H4 (cell line): ENCODE data around the gene ATP2B2. TPM values are rescaled to one million over a fixed set of nuclear protein-coding genes. Genes with fewer than 3 reads are reported as not detected.
A peak's percentile ranks its signal among the peaks of the same experiment; 100 is the strongest.
"Not testable (repeated sequence)": the region's sequence is repeated elsewhere in the genome, so short reads cannot be mapped to it uniquely, and the experiment has no call there.

Experiments
- DNase-seq: peaks from one replicate; pipeline ENCODE4 v3.0.0-alpha.2; 2015; ENCODE audit warnings: low spot score
- total RNA-seq: library from RNA; depleted of rRNA; stranded (reverse); fragments of >200 nt; shearing (Covaris generic); gene quantifications from 2 replicates; pipeline ENCODE4 v1.2.3, GENCODE V29; 2014; rRNA removed

The ATP2B2 gene
- total RNA-seq: 0.12 TPM in 2 replicates

GRCh38 chr3:10505050-10505790, at the start of gene ATP2B2:
Gene ATP2B2 (minus strand): TSS chr3:10505586. CDS start chr3:10449543, 56,043 bp downstream.
- no peak for DNase-seq

GRCh38 chr3:10554746-10555145, 49.4 kb upstream of the ATP2B2 start:
- no peak for DNase-seq

GRCh38 chr3:10554236-10554611, 48.8 kb upstream of the ATP2B2 start:
- DNase-seq: no peak

- no peak for DNase-seq
These were observed 48.3 kb upstream of the ATP2B2 start for GRCh38 chr3:10553591-10554235.

- no peak for DNase-seq
These were observed 47.2 kb upstream of the ATP2B2 start for GRCh38 chr3:10552631-10552943.

GRCh38 chr3:10551821-10552630, 46.6 kb upstream of the ATP2B2 start:
- DNase-seq: peak; percentile 78

- DNase-seq: no peak
These were observed 45.8 kb upstream of the ATP2B2 start for GRCh38 chr3:10551139-10551538.

- DNase-seq: no peak
These were observed 45.3 kb upstream of the ATP2B2 start for GRCh38 chr3:10550705-10551104.

- DNase-seq: no peak
These were observed 44.3 kb upstream of the ATP2B2 start for GRCh38 chr3:10549617-10550230.

GRCh38 chr3:10548992-10549391, 43.6 kb upstream of the ATP2B2 start:
- no peak for DNase-seq

- no peak for DNase-seq
These were observed 42.7 kb upstream of the ATP2B2 start for GRCh38 chr3:10547841-10548783.

GRCh38 chr3:10547413-10547812, 42.0 kb upstream of the ATP2B2 start:
- no peak for DNase-seq

GRCh38 chr3:10546820-10547263, 41.5 kb upstream of the ATP2B2 start:
- DNase-seq: no peak

GRCh38 chr3:10546181-10546624, 40.8 kb upstream of the ATP2B2 start:
- no peak for DNase-seq

GRCh38 chr3:10542518-10542917, 37.1 kb upstream of the ATP2B2 start:
- DNase-seq: no peak

- not testable (repeated sequence) for DNase-seq
These were observed 35.0 kb upstream of the ATP2B2 start for GRCh38 chr3:10540347-10540746.

GRCh38 chr3:10534066-10534465, 28.7 kb upstream of the ATP2B2 start:
- no peak for DNase-seq

- DNase-seq: no peak
These were observed 28.3 kb upstream of the ATP2B2 start for GRCh38 chr3:10533737-10534023.

GRCh38 chr3:10532939-10533736, 27.8 kb upstream of the ATP2B2 start:
- DNase-seq: no peak

- DNase-seq: no peak
These were observed 25.6 kb upstream of the ATP2B2 start for GRCh38 chr3:10531031-10531430.
